HG03095 (cell line): ENCODE results near the gene CDH11.

Experiments used
- ATAC-seq: cut with Tn5 transposase; IDR thresholded peaks from one replicate; pipeline ENCODE4 v1.9.1; 2021; ENCODE audit warnings: moderate library complexity; ENCODE audit not compliant: unreplicated experiment

Gene CDH11

DNA sequence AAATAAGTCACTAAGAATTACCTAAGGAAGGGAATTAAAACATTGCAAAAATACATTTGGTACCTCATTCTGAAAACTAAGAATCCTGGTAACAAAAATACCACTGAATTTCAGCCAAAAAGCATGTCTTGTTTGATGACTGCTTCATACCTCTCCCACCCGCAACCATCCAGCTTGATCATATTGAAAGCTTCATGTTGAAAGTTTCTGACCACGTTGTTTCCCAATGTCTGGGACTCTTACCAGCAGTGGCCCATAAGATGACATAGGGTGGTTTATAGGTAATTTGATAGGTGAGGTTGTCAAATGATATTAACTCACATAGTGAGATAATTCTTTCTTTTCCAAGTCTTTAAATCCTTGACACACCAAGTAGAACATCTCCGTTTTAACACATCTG lies 139.3 kb downstream of the CDH11 start:
- no peak for ATAC-seq

DNA sequence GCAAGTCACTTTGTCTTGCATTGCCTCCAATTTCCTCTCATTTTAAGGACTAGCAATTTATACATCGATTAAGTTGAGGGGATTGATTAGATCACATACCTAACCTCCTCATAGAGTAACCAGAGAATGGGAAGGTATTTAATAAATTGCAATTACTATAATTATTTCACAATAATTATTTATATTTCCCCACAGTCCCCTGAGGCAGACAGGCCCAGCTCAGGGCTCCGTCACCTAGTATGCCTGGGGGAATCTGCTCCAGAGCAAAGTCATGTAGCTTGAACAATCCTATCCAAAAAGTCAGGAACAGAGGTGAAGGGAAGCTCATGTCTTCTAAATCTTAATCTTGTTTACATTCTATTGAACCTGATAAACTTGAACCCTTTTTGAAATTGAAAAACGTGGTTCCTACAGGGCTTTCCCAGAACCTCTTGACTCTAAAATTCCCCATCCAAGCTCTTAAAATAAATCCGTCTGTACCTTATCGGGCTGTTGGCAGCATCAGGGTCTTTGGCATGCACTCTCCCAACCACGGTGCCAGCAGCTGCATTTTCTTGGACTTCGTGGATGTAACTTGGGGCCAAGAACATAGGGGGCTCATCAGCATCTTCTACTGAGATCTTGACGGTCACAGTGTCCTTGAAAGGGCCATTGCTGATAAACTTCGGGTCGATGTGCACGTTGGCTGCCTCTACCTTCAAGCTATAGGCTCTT lies 140.1 kb downstream of the CDH11 start:
- no peak for ATAC-seq

DNA sequence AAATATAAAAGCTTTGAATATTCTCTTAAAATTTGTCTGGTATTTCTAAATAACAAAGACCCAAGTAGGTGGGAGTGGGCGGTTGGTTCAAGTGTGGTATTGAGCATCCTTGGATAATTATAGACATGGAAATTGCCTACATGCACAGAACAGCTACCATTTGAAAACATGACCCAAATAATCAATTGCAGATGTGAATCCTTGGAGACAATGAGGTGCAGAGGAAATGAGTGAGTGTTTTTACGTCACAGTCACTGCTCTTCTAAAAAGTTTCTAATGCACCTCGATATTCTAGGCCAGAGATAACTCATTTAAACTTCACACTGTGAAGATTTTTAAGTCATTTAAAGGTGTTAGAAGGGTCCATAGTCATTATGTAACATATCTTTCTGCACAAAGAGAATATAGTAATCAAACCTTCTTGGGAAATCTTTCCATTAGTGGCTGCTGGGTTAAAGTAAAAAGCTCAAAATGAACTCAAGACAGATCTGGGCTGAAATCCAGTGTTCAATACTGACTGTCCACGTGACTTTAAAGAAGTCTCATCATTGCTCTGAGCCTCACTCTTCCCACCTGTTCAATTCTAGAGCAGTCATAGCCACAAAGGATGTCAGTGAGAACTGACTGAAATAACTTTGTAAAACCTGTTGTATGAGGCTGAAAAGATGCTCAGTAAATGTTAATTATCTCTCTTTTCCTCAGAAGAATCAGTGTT lies 144.5 kb downstream of the CDH11 start:
- ATAC-seq: no peak

DNA sequence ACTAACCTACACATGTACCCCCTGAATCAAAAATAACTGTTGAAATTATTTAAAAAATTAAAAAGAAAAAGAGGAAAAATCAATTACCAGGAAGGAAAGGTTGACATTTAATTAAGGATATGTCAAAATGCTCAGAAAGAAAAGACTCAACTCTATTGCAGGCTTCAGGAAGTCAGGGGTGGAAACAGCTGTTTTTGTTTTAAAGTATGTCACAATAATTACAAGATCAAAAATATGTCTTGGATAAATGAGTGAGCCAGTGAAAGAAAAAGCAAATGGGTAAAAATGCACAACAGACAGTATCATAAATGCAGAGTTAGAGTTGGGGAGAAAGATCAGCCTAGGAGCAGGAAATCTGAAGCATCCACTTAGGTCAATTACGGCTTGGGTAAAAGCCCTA lies 146.0 kb downstream of the CDH11 start:
- no peak for ATAC-seq

DNA sequence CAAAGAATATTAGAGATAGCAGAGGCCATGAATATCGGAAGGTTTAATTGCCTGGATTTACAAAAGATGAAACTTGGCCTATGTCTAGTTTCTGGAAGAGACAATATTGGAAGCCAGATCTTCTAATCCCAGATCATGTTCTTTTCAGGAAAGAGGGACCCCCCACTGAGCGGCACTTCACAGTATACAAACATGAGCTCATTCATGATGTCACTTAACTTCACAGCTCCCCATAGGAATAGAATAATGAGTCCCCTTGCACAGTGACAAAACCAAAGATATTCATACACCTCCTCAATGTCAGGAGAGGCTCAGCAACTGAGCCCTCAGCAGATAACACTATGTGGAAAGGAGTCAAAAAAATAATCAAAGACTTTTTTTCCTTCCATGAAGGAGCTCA lies 147.5 kb downstream of the CDH11 start:
- ATAC-seq: no peak

DNA sequence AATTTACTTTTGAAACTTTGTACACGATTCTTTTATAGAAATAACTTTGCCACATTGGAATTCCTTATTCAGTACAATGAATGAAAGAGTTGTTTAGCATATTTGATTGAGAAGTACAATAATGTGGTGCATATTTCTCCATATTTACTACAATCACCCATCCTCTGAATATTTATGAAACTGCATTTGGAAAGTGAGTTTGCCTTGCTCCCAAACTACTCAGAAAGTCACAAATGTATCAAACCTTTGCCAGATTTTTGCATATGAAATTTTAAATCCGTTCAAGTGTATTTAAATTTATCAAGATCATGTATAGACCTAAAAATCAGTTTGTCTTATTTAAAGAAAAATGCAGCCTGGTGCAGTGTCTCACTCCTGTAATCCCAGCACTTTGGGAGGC lies 148.7 kb downstream of the CDH11 start:
- no peak for ATAC-seq

DNA sequence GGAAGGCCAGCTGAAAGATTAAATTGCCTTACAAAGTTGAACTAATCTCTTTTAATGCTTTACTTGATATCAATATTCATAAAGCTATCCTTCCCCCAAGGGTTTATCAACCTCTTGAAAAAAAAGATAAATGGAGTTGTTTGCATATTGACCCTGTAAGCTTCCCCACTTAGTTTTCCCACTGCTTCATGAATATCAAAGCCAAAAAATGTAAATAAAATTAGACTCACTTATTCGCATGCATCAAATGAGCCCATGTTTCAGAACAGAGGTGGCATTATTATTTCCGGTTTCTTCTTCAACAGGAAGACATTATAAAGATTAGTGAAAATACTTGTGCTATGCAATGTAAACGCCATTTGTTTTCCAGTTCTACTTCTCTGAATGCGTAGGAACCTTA lies 150.7 kb downstream of the CDH11 start:
- no peak for ATAC-seq

DNA sequence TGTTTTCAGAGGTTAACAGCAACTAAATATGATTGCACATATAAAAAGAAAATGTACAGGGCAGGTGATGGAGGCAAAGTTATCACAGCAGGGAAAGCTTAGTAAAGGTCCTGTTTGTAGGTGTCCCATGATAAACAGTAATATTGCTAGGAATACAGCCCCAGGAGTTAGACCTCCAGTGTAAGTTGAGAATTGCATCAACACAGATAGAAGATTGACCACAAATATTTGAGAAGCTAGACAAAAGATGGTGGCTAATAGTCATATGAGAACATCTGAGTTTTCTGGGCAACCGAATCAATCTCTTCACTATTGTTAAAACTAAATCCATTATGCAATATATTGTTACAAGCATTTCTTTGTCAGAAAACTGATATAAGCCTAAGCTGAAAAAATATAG lies 152.6 kb downstream of the CDH11 start:
- no peak for ATAC-seq

DNA sequence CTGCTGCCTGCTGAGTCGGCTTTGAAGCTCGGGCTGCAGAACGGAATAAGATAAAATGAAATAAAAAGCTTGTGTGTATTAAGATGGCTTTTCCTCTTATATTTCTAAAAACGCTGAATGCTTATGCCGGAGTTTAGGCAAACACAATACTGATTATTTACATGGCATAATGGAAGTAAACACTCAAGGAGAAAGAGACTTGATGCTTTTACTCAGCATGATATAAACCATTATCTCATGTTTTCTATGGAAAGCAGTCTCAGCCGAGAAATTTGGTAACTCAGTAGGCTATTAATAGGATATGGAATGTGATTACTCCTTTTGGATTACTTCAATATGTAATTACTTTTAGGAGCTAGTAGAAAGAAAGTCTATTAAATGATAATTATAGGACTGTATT lies 153.3 kb downstream of the CDH11 start:
- no peak for ATAC-seq

DNA sequence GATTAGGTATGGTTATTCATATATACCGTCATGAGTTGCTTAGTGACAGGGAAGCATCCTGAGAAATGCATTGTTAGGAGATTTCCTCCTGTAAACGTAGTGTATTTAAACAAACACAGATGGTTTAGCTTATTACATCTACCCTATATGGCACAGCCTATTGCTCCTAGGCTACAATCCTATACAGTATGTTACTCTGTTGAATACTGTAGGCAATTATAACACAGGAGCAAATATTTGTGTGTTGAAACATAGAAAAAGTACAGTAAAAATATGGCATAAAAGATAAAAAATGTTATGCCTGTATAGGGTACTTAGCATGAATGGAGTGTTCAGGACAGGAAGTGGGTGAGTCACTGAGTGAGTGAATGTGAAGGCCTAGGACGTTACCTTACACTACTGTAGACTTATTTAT lies 157.7 kb downstream of the CDH11 start:
- ATAC-seq: no peak

DNA sequence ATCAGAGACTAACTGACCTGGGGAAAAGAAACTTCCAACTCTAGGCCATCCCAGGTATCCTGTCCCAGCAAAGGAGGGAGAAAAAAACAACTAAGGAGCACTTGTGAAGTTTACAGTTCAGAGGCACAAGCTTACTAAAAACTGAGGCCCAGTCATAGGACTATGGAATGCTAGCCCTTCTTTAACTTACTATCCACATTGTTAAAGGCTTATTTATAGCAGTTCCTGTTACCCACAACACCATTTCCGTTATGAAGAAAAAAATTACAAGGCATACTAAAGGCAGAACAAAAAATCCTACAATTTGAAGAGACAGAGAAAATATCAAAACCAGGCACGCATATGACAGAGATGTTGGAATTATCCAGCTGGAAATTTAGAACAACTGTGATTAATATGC lies 159.1 kb downstream of the CDH11 start:
- no peak for ATAC-seq

DNA sequence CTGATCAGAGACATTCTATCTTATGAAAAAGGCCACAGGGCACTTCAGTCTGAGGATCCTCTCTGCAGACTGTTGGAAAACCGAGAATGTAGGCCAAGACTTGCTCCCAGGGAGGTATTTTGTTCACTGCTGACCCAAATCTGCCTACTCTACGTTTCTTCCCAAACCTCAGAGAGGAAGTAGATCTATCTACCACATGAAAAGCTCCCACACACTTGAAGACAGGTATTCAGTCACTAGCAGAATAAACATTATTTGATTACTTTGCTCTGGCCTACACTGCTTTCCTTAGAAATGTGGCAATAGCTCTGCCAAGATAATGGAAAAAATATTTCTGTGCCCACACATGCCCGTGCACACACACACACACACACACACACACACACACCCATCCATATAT lies 164.6 kb downstream of the CDH11 start:
- no peak for ATAC-seq

DNA sequence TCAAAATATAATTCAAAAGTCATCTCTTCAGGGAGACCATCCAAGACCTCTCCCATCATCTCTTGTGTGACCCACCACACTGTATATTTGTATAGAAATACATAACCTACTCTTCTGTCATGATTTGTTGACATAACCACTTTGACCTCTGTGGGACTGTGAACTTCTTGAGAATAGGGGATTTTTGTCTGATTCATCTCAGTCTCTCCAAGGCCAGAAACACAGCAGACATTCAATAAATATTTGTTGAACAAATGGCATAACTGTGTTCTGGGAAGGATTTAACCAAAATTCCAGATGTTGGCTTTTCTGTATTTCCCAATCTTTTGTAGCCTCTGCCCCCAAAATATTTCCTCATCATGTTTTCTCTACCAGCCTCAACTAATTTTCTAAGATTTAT lies 169.7 kb downstream of the CDH11 start:
- no peak for ATAC-seq

DNA sequence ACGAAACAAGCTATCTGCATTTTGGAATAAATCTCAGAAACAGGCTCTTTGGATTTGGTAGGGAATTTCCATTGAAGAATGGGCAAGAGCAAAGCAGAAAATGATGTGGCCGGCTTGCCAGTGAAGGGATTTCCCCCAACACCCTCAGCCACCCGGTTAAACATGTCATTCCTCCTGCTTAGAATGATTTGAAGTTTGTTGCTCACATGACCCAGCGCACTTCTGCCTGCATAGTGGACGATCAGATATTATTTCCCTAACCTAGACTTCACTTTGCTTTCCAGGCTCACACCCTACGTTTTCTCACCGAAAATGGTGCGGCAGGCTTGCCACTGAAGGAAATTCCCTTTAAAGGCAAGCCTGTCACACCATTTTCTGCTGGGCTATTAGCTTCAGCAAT lies 170.7 kb downstream of the CDH11 start:
- ATAC-seq: no peak

DNA sequence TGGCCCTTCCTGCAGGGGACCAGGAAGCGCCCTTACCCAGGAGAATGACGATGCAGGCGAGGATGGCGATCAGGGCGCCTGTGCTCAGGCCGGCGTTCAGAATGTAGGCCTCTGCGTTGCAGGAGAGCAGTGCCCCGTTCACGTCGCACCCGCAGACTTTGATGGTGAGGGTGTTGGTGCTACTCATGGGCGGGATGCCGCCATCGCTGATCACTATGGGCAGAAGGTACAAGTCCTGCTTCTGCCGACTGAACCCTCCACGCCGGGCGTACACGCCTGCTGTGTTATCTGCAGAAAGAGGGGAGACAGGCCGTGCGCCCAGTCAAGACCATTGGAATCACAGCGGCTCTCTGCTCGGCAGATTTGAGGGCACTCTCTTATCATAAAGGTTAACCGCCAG lies 171.1 kb downstream of the CDH11 start:
- no peak for ATAC-seq

DNA sequence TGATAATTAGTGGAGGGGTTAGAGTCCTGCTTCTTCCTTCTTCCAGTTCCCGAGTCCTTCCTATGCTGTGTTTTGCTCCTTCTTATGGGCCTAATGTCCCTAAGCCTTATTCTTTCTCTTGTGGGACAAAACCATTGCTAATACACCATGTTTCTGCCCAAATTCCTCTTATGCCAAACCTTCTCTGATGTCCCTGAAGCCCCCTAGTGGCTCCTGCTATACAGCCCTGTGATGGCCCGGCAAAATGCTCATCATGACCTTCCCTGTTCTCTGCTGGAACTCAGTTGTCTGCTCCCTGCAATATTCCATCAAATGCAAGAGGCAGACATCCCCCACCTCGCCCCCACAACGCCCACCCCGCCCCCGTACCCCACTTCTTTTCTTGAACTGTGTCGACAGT lies 171.6 kb downstream of the CDH11 start:
- no peak for ATAC-seq

DNA sequence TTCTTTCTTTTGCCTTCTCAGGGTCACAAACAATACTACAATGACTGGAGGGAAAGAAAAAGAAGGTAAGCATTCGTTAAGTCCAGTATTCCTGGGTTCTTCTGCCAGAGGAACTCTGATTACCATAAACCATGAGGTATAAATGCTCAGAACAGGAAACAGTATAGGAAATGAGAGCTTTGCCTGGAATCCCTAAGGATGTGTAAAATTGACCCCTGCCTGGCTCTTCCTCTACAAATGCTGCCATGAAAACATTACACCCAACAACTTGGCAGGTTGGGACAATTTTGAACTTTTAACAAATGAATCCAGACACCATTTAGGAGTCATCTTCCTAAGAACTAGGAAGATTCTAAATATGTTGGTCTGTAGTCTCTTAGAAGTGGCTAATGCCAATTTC lies 173.8 kb downstream of the CDH11 start:
- ATAC-seq: no peak

DNA sequence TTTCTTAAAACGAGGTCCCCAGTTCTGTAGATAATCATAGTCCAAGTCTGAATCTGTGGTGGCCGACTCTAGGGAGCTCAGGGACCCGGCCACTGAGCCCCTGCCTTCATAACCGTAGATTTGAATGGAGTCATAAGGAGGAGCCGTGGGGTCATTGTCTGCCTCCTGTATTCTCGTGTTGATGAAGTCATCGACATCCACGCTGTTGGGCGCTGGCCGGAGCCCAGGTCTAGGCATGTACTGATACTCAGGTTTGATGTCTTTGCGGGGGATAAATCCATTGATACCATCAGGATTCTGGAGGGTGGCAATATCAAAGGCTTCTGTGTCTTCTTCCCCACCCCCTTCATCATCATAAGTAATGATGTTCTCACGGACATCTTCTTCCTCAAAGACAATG lies 174.2 kb downstream of the CDH11 start:
- no peak for ATAC-seq

DNA sequence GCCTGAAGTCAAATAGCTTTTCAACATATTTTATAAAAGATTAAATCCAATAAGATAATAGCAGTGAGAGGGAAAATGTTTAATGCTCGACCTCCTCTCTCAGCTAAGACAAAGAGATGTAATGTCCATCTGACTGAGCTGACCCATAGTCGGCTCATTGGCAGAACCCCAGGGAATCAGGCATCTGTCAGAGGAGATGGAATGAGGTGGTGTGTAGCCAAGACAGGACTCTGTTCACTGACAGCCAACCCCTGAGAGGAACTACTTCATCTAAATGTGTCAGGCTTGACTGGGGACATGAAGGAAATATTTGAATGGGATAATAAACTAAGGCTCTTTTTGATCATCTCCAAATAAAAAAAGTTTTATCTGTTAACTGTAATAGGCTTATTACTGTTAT lies 188.0 kb downstream of the CDH11 start:
- no peak for ATAC-seq

DNA sequence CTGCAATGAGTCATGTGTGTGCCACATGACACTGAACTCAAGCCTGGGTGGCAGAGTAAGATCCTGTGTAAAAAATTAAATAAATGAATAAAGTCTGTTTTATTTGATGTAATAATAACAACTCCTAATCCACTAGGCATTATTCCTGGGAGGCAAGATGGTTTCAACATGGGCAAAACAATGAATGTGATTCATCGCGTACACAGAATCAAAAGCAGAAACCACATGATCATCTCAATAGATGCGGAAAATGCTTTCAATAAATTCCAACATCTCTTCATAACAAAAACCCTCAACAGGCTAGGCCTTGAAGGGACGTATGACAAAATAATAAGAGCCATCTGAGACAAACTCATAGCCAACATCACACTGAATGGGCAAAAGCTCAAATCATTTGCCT lies 195.4 kb downstream of the CDH11 start:
- ATAC-seq: no peak

DNA sequence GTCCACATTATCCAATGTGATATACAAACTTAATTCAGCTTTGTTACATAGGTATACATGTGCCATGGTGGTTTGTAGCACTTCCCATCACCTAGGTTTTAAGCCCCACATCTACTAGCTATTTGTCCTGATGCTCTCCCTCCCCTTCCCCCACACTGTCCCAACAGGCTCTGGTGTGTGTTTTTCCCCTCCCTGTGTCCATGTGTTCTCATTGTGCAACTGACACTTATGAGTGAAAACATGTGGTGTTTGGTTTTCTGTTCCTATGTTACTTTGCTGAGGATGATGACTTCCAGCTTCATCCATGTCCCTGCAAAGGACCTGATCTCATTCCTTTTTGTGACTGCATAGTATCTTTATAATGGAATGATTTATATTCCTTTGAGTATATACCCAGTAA lies 196.7 kb downstream of the CDH11 start:
- no peak for ATAC-seq

DNA sequence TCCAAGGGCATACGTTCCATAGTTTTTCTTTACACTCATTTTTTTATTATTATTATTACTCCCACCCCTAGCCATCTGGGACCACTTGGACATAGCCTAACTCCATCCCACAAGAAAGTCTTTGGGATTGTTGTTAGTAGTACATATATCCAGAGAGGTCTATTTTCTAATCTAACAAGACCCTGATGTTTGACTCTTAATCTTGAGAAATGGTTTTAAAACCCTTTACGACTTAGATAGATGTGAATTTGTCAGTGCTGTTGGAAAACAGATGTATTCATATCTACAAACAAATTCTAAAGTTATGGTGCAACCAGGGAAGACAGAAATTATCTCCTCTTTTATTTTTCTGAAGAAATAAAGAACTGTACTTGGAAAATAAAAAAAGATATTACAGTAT lies 197.8 kb downstream of the CDH11 start:
- no peak for ATAC-seq
